ENCODE measurements around the gene UNC13B.

DNA sequence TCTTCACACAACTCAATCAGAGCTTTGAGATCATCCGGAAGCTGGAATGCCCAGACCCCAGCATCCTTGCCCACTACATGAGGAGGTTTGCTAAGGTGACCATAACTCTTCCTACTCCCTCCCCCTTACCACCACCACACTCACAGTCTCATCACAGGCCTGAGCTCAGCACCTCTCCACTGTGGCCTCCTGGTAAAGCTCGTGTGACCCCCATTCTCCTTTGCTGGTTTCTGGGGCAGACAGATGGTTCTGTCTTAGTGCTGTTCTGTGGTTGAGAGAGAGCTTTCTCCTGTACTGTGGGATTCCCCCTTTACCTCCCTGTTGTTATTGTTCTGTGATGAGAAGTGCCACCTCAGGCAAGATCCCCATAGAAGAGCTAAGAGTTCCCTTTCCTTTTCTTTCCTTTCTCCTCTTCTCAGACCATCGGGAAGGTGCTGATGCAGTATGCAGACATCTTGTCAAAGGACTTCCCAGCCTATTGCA lies 235.4 kb downstream of the UNC13B start:
- TF ChIP-seq, protein P1, sequence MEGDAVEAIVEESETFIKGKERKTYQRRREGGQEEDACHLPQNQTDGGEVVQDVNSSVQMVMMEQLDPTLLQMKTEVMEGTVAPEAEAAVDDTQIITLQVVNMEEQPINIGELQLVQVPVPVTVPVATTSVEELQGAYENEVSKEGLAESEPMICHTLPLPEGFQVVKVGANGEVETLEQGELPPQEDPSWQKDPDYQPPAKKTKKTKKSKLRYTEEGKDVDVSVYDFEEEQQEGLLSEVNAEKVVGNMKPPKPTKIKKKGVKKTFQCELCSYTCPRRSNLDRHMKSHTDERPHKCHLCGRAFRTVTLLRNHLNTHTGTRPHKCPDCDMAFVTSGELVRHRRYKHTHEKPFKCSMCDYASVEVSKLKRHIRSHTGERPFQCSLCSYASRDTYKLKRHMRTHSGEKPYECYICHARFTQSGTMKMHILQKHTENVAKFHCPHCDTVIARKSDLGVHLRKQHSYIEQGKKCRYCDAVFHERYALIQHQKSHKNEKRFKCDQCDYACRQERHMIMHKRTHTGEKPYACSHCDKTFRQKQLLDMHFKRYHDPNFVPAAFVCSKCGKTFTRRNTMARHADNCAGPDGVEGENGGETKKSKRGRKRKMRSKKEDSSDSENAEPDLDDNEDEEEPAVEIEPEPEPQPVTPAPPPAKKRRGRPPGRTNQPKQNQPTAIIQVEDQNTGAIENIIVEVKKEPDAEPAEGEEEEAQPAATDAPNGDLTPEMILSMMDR (tag by site-specific recombination; IDR thresholded peaks at IDR 0.05) = no peak
- TF ChIP-seq, protein P2, sequence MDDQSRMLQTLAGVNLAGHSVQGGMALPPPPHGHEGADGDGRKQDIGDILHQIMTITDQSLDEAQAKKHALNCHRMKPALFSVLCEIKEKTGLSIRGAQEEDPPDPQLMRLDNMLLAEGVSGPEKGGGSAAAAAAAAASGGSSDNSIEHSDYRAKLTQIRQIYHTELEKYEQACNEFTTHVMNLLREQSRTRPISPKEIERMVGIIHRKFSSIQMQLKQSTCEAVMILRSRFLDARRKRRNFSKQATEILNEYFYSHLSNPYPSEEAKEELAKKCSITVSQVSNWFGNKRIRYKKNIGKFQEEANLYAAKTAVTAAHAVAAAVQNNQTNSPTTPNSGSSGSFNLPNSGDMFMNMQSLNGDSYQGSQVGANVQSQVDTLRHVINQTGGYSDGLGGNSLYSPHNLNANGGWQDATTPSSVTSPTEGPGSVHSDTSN (CRISPR knock-in tag; IDR thresholded peaks at IDR 0.05) = no peak
- TF ChIP-seq GFI1B (tag by site-specific recombination; IDR thresholded peaks at IDR 0.05) (no peak), ZNF24 (tag by site-specific recombination; IDR thresholded peaks at IDR 0.05) (no peak), MYNN (tag by site-specific recombination; IDR thresholded peaks at IDR 0.05; ENCODE audit: borderline replicate concordance) (no peak), TCF7L2 (IDR thresholded peaks at IDR 0.05; ENCODE audit: borderline replicate concordance, low read depth, low read length) (no peak), BCL6B (tag by site-specific recombination; IDR thresholded peaks at IDR 0.05) (no peak), ZBTB26 (tag by site-specific recombination; optimal IDR thresholded peaks at IDR 0.05) (no peak), ZBTB20 (tag by site-specific recombination; IDR thresholded peaks at IDR 0.05) (no peak)
